Esophagus muscularis mucosa (tissue), 3 donors: ENCODE data around the gene GFI1B.
"Not testable (repeated sequence)": the region's sequence is repeated elsewhere in the genome, so short reads cannot be mapped to it uniquely, and the experiment has no call there.

ENCODE experiments used
- CTCF ChIP-seq, 3 experiments: fragments of 200-600 bp in 2 of 3; fragments of 450-650 bp in 1 of 3; sonication (generic) in 2 of 3; IDR thresholded peaks; one replicate each; pipeline ENCODE4 v1.5.1; 2017 to 2019; ENCODE audit warnings: antibody characterized with exemption in 3 of 3, mild to moderate bottlenecking in 2 of 3, moderate library complexity in 1 of 3
- POLR2A ChIP-seq: fragments of 450-650 bp; IDR thresholded peaks from one replicate; pipeline ENCODE4 v1.6.1; 2017; ENCODE audit warnings: antibody characterized with exemption, moderate library complexity, mild to moderate bottlenecking, low read depth

DNA sequence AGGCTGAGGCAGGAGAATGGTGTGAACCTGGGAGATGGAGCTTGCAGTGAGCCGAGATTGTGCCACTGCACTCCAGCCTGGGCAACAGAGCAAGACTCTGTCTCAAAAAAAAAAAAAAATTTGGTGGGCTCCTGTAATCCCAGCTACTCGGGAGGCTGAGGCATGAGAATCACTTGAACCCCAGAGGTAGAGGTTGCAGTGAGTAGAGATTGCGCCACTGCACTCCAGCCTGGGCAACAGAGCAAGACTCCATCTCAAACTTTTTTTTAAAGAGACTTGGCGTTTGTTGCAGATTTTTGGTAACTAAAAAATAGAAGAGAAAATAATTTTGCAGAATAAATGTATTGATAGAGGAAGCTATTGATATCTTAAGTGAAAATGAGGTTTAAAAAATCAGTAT lies 19.7 kb downstream of the GFI1B start:
- not testable (repeated sequence) for TF ChIP-seq CTCF (IDR thresholded peaks at IDR 0.05); POLR2A
